Smooth muscle cell (in vitro differentiated cells): Measurements from ENCODE around the gene CRTAC1. TPM values are rescaled to one million over a fixed set of nuclear protein-coding genes. Genes with fewer than 3 reads are reported as not detected.

Source experiments
- DNase-seq: peaks from one replicate; lab custom pipeline; 2025; ENCODE audit not compliant: unreplicated experiment; lab: John Stamatoyannopoulos, UW
- H2AFZ ChIP-seq: fragments of 200-600 bp; sonication (generic); 2 replicates; pipeline ENCODE4 v1.6.0; 2016; ENCODE audit warnings: antibody characterized with exemption, low read depth, mild to moderate bottlenecking
- H3F3A ChIP-seq: fragments of 200-600 bp; sonication (generic); 2 replicates; pipeline ENCODE4 v1.6.0; 2017; ENCODE audit warnings: antibody characterized with exemption, low read depth
- H3K27ac ChIP-seq: fragments of 200-600 bp; sonication (generic); 2 replicates; pipeline ENCODE4 v1.5.1; 2016; ENCODE audit warnings: low read depth, mild to moderate bottlenecking
- H3K27me3 ChIP-seq: fragments of 200-600 bp; sonication (generic); 2 replicates; pipeline ENCODE4 v1.6.1; 2016; ENCODE audit warnings: low read depth, mild to moderate bottlenecking
- H3K36me3 ChIP-seq: fragments of 200-600 bp; sonication (generic); 2 replicates; pipeline ENCODE4 v1.5.1; 2016; ENCODE audit warnings: low read depth
- H3K4me1 ChIP-seq: fragments of 200-600 bp; sonication (generic); 2 replicates; pipeline ENCODE4 v1.5.1; 2016; ENCODE audit warnings: low read depth
- H3K4me2 ChIP-seq: fragments of 200-600 bp; sonication (generic); 2 replicates; pipeline ENCODE4 v1.6.0; 2016; ENCODE audit warnings: mild to moderate bottlenecking
- H3K4me3 ChIP-seq: fragments of 200-600 bp; sonication (generic); 2 replicates; pipeline ENCODE4 v1.5.1; 2016; ENCODE audit warnings: mild to moderate bottlenecking
- H3K79me2 ChIP-seq: fragments of 200-600 bp; sonication (generic); 2 replicates; pipeline ENCODE4 v1.6.0; 2016; ENCODE audit warnings: low read depth, mild to moderate bottlenecking
- H3K9ac ChIP-seq: fragments of 200-600 bp; sonication (generic); 2 replicates; pipeline ENCODE4 v1.6.0; 2016; ENCODE audit warnings: low read depth
- H3K9me3 ChIP-seq: fragments of 200-600 bp; sonication (generic); replicated peaks from 2 replicates; pipeline ENCODE4 v1.5.1; 2016; ENCODE audit warnings: low read depth
- H4K20me1 ChIP-seq: fragments of 200-600 bp; sonication (generic); 2 replicates; pipeline ENCODE4 v1.6.0; 2016; ENCODE audit warnings: low read depth
- WGBS: methylation state at CpG from one replicate; pipeline ENCODE4 v1.1.7; 2016; ENCODE audit warnings: low lambda C conversion rate; 5-methylcytosine and 5-hydroxymethylcytosine counted together
- polyA plus RNA-seq: library from polyadenylated mRNA; unstranded; fragments of >200 nt; fragmentation: Nextera tagmentation; extraction: Ambion mirVana; gene quantifications from 2 replicates; pipeline ENCODE4 v1.2.1, GENCODE V29; 2016
- total RNA-seq: library from RNA; depleted of rRNA; stranded (reverse); fragments of >200 nt; gene quantifications from 2 replicates; pipeline ENCODE4 v1.2.3, GENCODE V29; 2014
- TF ChIP-seq, protein P1 (sequence below): fragments of 200-600 bp; sonication (generic); IDR thresholded peaks from 2 replicates; pipeline ENCODE4 v1.5.1; 2017; ENCODE audit warnings: borderline replicate concordance, mild to moderate bottlenecking, antibody characterized with exemption; ENCODE audit not compliant: insufficient read depth, poor library complexity, severe bottlenecking

Gene CRTAC1
- total and polyA plus RNA-seq, 2 experiments from 2014 or later = 0.31 to 0.65 TPM

DNA sequence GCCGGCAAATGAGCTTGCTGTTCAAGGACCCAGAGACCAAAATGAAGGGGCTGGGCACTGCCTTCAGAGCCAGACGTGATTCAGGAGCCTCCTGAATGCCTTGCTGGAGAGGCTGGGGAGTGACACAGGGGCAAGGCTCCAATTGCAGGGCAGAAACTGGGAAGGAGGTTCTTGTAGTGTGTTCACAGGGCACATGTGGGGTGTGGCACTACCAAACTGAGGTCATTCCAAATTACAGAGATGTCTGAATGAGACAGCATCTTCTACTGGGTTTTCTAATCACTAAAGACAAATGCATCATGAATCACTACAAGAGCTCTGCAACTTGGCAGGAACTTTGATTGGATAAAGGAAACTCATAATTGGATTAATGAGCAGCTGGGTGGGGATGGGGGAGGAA lies 17.8 kb downstream of the CRTAC1 start:
- 84% methylated on average over 2 of the region's 2 CpGs for WGBS
- Histone ChIP-seq H3K79me2 (no peaks in the 10 kb centered on the region), H3K27ac (no peak overlapping the region), H3K36me3 (no peaks in the 10 kb centered on the region), H3K9me3 (no peaks in the 10 kb centered on the region), H3F3A (no peaks in the 10 kb centered on the region), H2AFZ (no peak overlapping the region), H3K9ac (no peak overlapping the region), H3K4me3 (no peak overlapping the region), H4K20me1 (no peaks in the 10 kb centered on the region), H3K4me1 (no peaks in the 10 kb centered on the region), H3K27me3 (peaks cover 67% of the 10 kb centered on the region), H3K4me2 (no peak overlapping the region)
- TF ChIP-seq, protein P1, sequence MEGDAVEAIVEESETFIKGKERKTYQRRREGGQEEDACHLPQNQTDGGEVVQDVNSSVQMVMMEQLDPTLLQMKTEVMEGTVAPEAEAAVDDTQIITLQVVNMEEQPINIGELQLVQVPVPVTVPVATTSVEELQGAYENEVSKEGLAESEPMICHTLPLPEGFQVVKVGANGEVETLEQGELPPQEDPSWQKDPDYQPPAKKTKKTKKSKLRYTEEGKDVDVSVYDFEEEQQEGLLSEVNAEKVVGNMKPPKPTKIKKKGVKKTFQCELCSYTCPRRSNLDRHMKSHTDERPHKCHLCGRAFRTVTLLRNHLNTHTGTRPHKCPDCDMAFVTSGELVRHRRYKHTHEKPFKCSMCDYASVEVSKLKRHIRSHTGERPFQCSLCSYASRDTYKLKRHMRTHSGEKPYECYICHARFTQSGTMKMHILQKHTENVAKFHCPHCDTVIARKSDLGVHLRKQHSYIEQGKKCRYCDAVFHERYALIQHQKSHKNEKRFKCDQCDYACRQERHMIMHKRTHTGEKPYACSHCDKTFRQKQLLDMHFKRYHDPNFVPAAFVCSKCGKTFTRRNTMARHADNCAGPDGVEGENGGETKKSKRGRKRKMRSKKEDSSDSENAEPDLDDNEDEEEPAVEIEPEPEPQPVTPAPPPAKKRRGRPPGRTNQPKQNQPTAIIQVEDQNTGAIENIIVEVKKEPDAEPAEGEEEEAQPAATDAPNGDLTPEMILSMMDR = no peak
- DNase-seq = no peak

DNA sequence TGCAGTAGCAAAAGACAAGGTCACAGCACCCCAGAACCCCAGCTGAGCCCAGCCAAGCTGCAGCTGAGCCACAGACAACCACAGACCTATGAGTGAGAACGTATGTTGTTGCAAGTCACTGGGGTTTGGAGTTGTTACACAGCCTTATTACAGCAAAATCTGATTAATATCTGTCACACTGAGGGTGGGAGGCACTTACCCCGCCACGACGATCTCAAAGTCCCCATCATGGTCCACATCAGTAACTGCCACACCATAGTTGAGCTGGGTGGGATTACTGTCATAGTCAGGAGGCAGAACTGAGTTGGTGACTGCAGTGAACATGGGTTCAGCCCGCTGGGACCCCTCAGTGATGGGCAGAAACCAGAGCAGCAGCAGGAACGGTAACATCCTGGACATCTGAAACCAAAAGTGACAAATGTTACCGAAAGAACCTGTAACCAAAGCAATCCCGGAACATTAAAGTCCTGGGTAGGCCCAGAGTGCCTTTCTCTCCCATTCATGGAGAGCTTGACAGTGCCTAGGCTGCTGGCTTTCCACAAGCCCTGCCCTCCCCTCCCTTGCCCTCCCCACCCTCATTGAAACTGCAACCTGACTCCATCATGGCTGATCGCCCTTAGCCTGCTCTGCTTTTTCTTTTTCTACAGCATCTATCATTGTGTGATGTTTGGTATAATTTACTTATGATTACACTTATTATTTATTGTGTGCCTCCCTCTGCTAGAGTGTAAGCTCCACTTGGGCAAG lies 19.3 kb downstream of the CRTAC1 start:
- TF ChIP-seq, protein P1 = no peak
- Histone ChIP-seq H3K36me3 (no peaks in the 10 kb centered on the region), H3K4me1 (peaks cover 3% of the 10 kb centered on the region), H3K27ac (no peak overlapping the region), H3K4me2 (no peak overlapping the region), H4K20me1 (no peaks in the 10 kb centered on the region), H3F3A (no peaks in the 10 kb centered on the region), H3K27me3 (peaks cover 75% of the 10 kb centered on the region), H3K4me3 (no peak overlapping the region), H2AFZ (no peak overlapping the region), H3K9ac (no peak overlapping the region), H3K79me2 (no peaks in the 10 kb centered on the region), H3K9me3 (no peaks in the 10 kb centered on the region)
- DNase-seq = no peak
- 83% methylated on average over 9 of the region's 9 CpGs for WGBS

DNA sequence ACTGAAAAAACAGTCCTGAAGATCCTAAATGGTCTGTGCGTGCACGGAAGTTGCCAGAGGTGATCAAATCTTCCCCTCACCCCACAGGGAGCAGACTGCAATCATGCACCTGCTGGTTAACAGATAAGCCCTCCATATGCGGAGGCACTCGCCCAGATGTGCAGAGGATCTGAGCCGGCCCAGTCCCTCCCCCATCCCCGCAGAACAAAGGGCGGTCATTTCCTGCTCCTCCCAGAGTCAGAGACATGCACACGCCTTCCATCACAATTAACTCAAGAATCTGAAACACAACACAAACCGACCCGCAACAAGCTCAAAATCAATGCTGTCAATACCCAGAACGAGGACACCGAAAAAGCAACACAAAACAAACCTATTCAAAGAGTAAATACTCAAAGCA lies 24.2 kb downstream of the CRTAC1 start:
- H3K9ac ChIP-seq = no peak overlapping the region
- H4K20me1 ChIP-seq = no peaks in the 10 kb centered on the region
- no peak overlapping the region for H3K27ac ChIP-seq
- no peaks in the 10 kb centered on the region for H3F3A ChIP-seq
- TF ChIP-seq, protein P1 = no peak
- H3K4me1 ChIP-seq = peaks cover 7% of the 10 kb centered on the region
- H3K36me3 ChIP-seq = no peaks in the 10 kb centered on the region
- H2AFZ ChIP-seq = no peak overlapping the region
- no peak overlapping the region for H3K4me2 ChIP-seq
- H3K79me2 ChIP-seq = no peaks in the 10 kb centered on the region
- 10% methylated on average over 12 of the region's 12 CpGs for WGBS
- H3K4me3 ChIP-seq = no peak overlapping the region
- no peaks in the 10 kb centered on the region for H3K9me3 ChIP-seq
- no peak for DNase-seq
- peaks cover 46% of the 10 kb centered on the region for H3K27me3 ChIP-seq

DNA sequence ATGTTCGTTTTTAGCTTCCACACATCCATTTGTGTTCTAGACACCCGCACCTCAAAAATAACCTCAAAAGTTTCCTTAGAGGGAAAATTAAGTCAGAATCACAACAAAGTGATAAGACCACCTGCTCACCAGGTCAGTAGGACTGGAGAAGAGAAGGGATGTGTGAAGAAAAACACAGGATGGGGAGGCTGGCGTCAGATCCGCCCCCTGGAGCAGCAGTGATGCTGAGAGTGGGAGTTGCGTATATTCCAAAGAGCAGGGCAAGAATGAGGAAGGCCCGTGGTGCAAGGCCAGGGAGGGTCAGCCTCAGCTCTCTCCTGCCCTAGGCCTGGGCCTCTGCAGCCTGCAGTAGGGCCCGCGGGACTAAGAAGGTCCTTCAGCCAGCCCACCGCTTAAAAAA lies 28.7 kb downstream of the CRTAC1 start:
- TF ChIP-seq, protein P1 = no peak
- H3K9ac ChIP-seq = no peak overlapping the region
- no peak for DNase-seq
- peaks cover 3% of the 10 kb centered on the region for H3K9me3 ChIP-seq
- no peaks in the 10 kb centered on the region for H4K20me1 ChIP-seq
- no peak overlapping the region for H3K27ac ChIP-seq
- H3K4me3 ChIP-seq = no peak overlapping the region
- WGBS = 82% methylated on average over 9 of the region's 9 CpGs
- H3K27me3 ChIP-seq = peaks cover 12% of the 10 kb centered on the region
- peaks cover 7% of the 10 kb centered on the region for H3K4me1 ChIP-seq
- H3K4me2 ChIP-seq = no peak overlapping the region
- no peak overlapping the region for H2AFZ ChIP-seq
- H3F3A ChIP-seq = no peaks in the 10 kb centered on the region
- H3K36me3 ChIP-seq = no peaks in the 10 kb centered on the region
- H3K79me2 ChIP-seq = no peaks in the 10 kb centered on the region
